Measurements from ENCODE around the gene ZBED5.

The ZBED5 gene

GRCh38 chr11:10807493-10808234 is 50.2 kb downstream of the ZBED5 start:
- Histone ChIP-seq H3K27me3 (ENCODE audit: insufficient read depth, poor library complexity, severe bottlenecking) (no peaks in the 10 kb centered on the region), H3K27ac (ENCODE audit: poor library complexity, severe bottlenecking) (peak overlapping the region; percentile 90), H3K36me3 (ENCODE audit: low read depth) (peaks cover 57% of the 10 kb centered on the region), H3K9me3 (ENCODE audit: severe bottlenecking) (no peaks in the 10 kb centered on the region), H3K4me3 (ENCODE audit: severe bottlenecking) (peak overlapping the region; percentile 93), H3K4me1 (ENCODE audit: insufficient read depth, poor library complexity, severe bottlenecking) (peaks cover 14% of the 10 kb centered on the region)
- DNase-seq (ENCODE audit: low spot score) (no peak), ATAC-seq (ENCODE audit: low read depth) (no peak)
- no peak for TF ChIP-seq CTCF (IDR thresholded peaks at IDR 0.05; ENCODE audit: poor library complexity, severe bottlenecking)

GRCh38 chr11:10806206-10806605 is 51.6 kb downstream of the ZBED5 start:
- DNase-seq (ENCODE audit: low spot score) (no peak), ATAC-seq (ENCODE audit: low read depth) (no peak)
- H3K4me1 ChIP-seq (ENCODE audit: insufficient read depth, poor library complexity, severe bottlenecking) = peaks cover 14% of the 10 kb centered on the region
- H3K27me3 ChIP-seq (ENCODE audit: insufficient read depth, poor library complexity, severe bottlenecking) = no peaks in the 10 kb centered on the region
- H3K9me3 ChIP-seq (ENCODE audit: severe bottlenecking) = no peaks in the 10 kb centered on the region
- peak overlapping the region; percentile 4 for H3K27ac ChIP-seq (ENCODE audit: poor library complexity, severe bottlenecking)
- TF ChIP-seq CTCF (IDR thresholded peaks at IDR 0.05; ENCODE audit: poor library complexity, severe bottlenecking) = no peak
- peaks cover 71% of the 10 kb centered on the region for H3K36me3 ChIP-seq (ENCODE audit: low read depth)
- no peak overlapping the region for H3K4me3 ChIP-seq (ENCODE audit: severe bottlenecking)

- no peak for ATAC-seq (ENCODE audit: low read depth)
- Histone ChIP-seq H3K27me3 (ENCODE audit: insufficient read depth, poor library complexity, severe bottlenecking) (no peaks in the 10 kb centered on the region), H3K9me3 (ENCODE audit: severe bottlenecking) (no peaks in the 10 kb centered on the region), H3K4me1 (ENCODE audit: insufficient read depth, poor library complexity, severe bottlenecking) (peaks cover 14% of the 10 kb centered on the region), H3K4me3 (ENCODE audit: severe bottlenecking) (no peak overlapping the region), H3K27ac (ENCODE audit: poor library complexity, severe bottlenecking) (peak overlapping the region; percentile 4), H3K36me3 (ENCODE audit: low read depth) (peaks cover 76% of the 10 kb centered on the region)
- DNase-seq (ENCODE audit: low spot score) = no peak
- TF ChIP-seq CTCF (IDR thresholded peaks at IDR 0.05; ENCODE audit: poor library complexity, severe bottlenecking) = no peak
These were observed 52.1 kb downstream of the ZBED5 start for GRCh38 chr11:10805741-10806140.

- Histone ChIP-seq H3K4me1 (ENCODE audit: insufficient read depth, poor library complexity, severe bottlenecking) (peaks cover 14% of the 10 kb centered on the region), H3K27me3 (ENCODE audit: insufficient read depth, poor library complexity, severe bottlenecking) (no peaks in the 10 kb centered on the region), H3K36me3 (ENCODE audit: low read depth) (peaks cover 97% of the 10 kb centered on the region), H3K9me3 (ENCODE audit: severe bottlenecking) (no peaks in the 10 kb centered on the region), H3K27ac (ENCODE audit: poor library complexity, severe bottlenecking) (no peak overlapping the region), H3K4me3 (ENCODE audit: severe bottlenecking) (no peak overlapping the region)
- no peak for TF ChIP-seq CTCF (IDR thresholded peaks at IDR 0.05; ENCODE audit: poor library complexity, severe bottlenecking)
- ATAC-seq (ENCODE audit: low read depth) = no peak
- no peak for DNase-seq (ENCODE audit: low spot score)
These were observed 54.2 kb downstream of the ZBED5 start for GRCh38 chr11:10803676-10804075.

Data from RWPE2 (cell line).